Measurements from ENCODE around the gene SOCS1. TPM values are rescaled to one million over a fixed set of nuclear protein-coding genes. Genes with fewer than 3 reads are reported as not detected.

SOCS1 gene
- total RNA-seq, 1 donor from 2014 or later = 5.1 TPM

DNA sequence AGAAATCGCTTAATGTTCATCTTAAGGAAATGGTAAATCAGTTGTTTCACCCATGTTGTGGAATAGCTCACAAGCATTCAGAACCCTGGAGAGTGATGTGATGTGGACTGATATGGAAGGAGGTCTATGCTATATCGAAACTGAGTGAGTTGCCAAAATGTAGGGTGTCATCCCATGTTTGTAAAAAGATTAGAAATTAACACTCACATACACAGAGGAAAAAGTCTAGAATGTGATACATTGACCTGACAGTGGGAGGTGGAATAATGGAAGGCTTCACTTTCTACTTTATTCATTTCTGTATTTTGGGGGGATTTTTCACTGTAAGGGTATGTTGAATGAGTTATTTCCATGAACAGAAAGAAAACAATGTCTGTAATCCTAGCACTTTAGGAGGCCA lies 29.8 kb upstream of the SOCS1 start:
- DNase-seq = no peak

DNA sequence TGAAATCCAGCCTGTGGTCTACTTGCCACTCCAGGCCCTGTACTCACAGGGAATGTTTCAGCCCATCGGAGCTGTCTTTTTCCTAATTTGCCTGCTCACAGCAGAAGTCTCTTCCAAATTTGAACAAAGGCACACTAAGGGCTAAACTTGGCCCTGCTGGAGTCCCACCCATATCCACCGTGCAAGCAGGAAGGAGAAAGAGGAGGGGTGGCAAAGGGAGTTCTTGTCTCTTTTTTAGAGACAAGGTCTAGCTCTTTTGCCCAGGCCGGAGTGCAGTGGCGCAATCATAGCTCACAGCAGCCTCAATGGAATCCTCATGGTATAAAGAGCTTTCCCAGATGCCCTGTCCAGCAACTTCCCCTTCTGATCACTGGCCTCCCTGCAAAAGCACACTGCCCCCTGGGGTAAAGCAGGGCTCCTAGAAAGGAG lies 27.8 kb upstream of the SOCS1 start:
- no peak for DNase-seq

DNA sequence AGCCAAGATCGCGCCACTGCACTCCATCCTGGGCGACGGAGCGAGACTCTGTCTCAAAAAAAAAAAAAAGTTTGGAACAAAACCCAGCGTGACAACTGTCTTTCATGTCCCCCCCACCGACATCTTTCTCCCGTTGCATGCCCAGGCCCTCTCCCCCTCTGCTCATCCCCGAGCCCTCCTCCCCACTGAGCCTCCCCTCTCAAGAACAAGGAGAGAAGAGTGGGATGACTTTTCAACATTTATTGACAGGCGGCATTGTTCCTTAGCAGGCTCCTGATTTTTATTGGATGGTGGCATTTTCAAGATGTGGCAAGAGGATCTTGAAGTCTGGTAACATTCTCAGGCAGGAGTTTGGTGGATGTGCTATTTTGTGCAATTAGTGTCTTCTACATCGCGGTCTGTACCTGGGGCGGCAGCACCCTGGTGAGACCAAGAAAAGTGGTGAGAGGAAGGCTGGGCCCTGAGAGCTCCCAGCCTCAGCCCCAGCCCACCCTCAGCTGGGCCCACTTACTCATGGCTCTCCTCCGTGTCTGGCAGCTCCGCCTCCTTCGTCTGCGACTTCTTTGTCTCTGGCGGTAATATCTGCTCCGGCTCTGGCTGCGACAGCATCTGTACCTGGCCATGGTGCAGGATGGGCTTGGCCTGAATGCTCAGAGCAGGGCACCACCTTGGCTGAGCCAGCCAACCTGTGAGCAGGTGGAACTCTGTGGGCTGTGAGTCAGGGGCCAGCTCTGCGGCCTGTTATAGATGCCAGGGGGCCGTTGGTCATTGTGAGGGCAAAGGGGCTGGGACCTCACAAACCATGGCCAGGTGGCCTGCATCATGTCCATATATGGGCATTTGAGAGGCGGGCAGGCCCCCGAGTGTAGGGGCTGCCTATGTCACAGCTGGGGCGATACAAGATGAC lies 24.9 kb upstream of the SOCS1 start, which contains the start of gene PRM1:
Gene PRM1 (minus strand): TSS at position 715 of the 907 bp plus-strand sequence. CDS start 92 bp downstream, at position 623.
- DNase-seq = no peak

DNA sequence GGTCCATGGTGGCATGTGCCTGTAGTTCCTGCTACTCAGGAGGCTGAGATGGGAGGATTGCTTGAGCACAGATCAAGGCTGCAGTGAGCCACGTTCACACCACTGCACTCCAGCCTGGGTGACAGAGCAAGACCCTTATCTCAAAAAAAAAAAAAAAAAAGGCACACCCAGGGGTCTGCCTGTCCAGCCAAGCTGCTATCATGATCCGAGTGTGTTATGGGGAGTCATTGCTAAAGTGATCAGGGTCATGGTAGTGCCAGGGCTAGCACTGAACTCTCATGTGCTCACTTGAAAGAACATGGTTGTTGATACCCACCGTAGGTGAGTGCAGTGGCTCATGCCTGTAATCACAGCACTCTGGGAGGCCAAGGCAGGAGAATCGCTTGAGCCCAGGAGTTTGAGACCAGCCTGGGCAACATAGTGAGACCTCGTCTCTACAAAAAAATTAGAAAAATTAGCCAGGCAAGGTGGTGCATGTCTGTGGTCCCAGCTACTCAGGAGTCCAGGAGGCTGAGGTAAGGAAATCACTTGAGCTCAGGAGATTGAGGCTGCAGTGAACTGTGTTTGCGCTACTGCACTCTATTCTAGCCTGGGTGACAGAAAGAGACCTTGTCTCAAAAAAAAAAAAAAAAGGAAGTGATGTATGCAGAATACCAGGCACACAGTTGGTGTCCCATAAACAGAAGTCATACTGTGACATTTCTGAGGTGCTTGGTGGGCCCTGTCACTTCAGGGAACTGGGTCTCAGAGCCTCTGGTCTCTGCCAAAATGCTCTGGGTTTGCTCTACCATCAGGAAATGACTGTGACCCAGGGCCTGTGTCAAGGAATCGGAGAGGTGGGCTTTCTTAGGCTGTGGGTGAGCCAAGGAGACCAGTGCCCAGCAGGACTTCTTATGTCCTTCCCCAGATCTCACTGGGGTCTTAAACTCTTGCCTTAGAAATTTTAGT lies 23.0 kb upstream of the SOCS1 start:
- DNase-seq = no peak

DNA sequence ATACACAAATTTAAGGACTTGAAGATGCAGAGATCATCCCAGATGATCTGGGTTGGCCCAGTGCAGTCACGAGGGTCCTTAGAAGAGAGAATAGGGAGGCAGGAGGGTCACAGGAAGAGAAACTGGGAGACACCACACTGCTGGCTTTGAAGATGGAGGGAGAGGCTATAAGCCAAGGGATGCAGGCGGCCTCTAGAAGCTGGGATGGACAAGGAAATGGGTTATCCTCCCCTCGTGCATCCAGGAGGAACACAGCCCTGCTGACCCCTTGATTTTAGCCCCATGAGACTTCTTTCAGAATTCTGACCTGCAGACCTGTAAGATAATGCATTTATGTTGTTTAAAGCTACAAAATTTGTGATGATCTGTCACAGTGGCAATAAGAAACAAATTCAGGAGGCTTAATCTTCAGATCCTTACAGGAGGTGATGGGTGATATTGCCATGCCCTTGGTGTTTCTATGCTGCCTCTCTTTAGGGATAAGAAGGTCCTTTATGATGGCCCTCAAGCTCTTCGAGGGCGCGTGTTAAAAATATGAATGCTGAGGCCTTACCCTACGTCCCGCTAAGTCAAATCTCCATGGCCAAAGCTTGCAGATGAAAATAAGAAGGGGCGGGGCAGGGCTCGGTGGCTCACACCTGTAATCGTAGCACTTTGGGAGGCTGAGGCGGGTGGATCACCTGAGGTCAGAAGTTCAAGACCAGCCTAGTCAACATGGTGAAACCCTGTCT lies 21.8 kb upstream of the SOCS1 start:
- no peak for DNase-seq

DNA sequence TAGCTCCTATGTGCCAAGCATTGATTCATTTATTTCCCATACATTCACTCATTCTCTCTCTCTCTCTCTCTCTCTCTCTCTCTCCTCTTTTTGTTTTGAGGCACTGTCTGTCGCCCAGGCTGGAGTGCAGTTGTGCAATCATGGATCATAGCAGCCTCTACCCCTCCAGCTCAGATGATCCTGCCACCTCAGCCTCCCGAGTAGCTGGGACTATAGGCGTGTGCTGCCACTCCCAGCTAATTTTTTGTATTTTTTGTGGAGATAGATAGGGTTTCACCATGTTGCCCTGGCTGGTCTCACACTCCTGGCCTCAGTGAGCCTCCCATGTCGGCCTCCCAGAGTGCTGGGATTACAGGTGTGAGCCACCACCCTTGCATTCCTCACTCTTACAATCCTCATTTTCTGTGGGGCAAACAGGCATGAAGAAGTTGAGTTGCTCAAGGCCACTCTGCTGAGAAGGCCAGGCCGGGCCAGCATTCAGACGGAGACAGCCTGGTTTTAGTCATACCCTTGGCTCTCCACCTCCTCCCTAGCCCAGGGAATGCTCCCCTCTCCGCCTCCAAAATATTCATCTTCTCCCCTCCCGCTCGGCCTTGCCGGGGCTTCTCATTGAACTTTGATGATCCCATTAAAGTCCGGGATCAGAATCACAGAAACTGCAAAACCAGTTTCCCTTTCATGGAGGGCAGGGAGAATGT lies 21.0 kb upstream of the SOCS1 start:
- DNase-seq = no peak

DNA sequence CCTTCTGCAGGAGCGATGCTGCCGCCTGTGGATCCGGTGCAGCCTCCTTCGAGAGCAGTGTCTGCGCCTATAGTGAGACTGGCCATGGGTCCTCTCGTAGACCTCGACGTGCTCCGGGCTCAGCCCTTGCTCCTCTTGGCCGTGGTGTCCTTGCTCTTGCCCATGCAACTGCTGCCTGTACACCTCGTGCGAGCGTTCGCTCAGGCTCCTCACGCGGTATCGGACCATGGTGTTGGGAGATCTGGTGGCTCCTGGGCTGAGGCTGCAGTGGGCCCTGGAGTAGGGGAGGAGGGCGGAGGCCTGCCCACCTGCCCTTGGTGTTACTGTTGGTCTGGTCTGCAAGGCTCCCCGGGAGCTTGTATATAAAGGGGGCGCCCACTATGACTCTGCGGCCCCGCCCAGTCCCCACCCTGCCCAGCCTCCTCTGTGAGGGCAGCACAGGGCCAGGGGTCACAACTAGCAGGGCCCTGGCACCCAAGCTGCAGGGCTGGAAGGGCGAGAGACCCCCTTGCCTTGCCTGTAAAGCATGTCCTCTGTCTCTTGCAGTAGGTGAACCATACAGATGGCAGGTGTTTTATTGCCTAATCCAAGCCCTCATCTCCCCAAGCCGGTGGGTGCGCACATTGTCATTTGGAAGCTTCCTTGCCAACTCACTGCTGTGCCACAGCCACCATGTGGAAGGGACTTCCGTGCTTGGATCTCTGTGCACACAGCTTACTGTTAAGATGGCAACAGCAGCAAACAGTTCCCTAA lies 20.3 kb upstream of the SOCS1 start, which contains the start of gene PRM2:
Gene PRM2 (minus strand): TSS at position 338 of the 753 bp plus-strand sequence. CDS start 110 bp downstream, at position 228.
- DNase-seq = no peak

DNA sequence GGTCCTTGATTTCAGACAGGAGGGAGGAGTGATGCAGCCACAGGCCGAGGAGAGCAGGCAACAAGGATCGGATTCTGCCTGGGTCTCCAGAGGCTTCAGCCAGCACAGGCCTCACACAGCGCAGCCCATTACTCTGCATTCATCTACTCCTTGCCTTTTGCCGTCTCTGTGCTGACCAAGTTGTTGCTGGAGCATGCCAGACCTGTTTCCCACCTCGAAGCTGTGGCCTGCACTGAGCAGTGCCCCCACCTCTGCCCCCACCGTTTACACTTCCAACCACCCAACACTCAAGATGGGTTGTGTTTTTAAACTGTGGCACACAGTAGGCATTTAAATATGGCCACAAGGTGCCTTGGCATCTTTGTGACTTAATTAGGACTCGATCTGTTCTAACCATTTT lies 19.0 kb upstream of the SOCS1 start:
- no peak for DNase-seq

DNA sequence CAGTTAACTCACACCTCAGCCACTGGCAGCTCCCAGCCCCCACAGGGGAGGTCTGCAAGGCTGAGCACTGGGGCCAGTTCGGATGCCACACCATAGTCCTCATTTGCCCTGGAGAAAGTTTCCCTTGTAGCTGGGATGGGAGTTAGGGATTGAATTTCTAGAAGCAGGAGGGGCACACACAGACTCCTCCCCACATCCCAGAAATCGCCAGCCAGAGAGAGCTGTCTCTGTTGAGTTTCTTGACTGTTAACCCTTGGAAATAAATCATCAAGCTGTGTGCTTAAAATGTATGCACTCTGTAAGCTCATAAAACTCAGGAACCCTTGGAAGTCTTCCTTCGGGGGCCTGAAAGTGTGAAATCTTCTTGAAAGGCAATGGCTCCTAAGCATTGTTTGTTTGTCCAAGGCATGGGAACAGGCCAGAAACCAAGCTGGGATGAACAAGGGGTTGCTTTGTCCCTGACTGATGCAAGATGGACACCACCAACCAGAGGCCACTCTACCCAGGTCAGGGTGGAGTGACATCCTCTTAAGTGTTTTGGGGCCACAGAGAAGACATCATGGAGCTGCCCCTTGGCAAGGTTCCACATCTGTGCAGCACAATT lies 17.8 kb upstream of the SOCS1 start:
- DNase-seq = no peak

DNA sequence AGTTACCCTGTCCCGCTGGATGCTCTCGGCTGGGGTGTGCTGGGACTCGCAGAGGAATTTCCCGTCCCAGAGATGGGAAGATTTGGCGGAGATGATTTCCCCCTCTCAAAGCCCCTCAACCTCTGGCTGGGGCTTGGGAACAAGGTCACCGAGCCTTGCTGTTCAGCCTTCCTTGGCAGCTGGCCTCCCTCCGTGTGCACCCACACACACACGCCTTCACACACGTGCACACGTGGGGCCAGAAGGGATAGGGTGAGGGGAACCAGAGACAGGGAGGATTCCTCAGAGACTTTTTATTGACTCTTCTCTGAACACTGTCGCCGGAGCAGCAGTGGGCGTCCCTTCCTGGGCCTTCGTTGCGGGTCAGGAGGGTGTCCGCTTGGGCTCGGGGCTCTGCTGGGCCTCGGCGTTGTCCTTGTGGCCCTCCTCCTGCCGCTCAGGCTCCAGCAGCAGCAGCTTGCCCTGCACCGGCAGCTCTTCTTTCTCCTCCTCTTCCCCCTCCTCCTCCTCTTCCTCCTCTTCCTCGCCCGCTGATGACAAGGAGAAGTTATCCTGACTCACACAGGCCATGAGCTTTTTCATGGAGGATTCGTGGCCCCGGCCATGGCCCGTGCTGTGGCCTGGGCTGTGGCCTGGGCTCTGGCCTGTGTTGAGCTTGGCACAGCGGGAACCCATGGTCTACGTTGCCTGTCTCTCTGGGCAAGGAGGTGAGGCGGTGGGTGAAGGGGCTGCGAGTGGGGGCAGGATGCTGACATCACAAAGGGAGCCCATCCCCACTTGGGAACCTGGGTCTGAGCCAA lies 17.1 kb upstream of the SOCS1 start, which contains the start of gene PRM3:
Gene PRM3 (minus strand): TSS at position 709 of the 800 bp plus-strand sequence. CDS start 34 bp downstream, at position 675.
- no peak for DNase-seq

DNA sequence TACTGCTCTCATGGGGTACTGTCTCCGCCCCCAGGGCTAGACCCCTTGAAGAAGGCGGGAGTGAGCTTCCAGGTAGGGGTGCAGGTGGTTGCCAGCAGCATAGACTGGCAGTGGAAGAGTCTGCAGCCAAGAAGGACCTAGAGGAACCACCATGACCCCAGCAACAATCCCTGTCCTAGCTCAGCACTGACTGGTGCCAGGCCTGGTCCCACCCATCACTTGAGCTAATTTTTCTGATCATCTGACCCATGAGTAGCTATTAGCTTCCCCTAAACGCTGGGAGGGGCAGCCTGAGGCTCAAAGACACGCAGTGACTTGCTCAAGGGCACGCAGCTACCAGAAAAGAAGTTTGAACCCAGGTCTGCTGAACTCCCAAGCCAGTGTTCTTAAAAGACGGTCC lies 16.5 kb upstream of the SOCS1 start:
- no peak for DNase-seq

DNA sequence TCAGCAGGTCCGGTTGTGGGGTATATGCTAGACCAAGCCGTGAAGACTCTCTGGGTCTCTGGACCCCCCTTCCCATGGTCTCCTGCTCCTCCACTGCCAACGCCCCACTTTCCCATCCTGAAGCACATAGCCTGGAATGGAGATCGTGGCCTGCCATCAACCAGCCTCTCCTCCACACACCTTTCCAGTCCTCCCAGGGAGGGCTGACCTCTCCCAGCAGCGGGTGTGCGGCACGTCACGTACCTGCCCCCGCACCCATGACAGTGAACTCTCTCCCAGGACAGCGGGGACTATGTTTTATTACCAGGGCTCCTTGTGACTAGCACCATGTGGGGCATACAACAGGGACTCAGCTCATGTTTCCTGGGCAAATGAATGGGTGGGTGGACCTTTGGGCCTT lies 15.6 kb upstream of the SOCS1 start:
- no peak for DNase-seq

DNA sequence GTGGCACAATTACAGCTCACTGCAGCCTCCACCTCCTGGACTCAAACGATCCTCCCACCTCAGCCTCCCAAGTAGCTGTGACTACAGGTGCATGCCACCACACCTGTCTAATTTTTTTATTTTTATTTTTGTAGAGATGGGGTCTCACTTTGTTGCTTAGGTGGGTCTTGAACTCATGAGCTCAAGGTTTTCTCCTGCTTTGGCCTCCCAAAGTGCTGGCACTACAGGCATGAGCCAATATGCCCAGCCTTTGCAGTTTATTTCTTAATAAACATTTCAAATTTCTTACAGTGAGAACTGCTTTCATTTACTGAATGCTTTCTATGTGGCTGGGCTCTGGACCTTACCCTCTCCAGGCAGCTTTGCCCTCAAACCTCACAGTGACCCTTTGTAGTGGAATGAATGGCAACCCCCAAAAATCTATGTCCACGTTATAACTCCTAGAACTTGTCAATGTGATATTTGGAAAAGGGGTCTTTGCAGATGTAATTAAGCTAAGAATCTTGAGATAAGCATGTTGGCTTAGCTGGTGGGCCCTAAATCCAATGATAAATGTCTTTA lies 14.7 kb upstream of the SOCS1 start:
- no peak for DNase-seq

DNA sequence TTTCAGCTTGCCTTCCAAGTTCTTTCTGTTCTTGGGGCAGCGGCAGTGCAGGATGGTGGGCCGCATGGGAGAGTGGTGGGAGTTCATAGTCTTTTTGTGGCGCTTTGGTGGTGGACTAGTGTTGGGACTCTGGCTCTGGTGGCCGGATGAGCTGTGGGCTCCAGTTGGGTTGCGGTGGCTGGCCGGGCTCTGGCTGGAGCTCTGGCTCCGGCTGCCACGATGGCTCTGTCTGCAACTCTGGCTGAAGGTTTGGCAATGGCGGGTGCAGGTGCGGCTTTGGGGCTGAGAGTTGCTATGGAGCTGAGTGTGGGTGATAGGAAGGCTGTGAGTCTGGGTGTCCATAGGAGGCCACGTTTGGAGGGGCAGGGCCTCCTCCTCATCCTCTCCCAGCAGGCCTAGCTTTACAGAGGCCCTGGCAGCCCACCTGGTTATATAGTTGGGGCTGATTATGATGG lies 12.9 kb upstream of the SOCS1 start, which contains the start of gene TNP2:
Gene TNP2 (minus strand): TSS at position 405 of the 455 bp plus-strand sequence. CDS start 63 bp downstream, at position 342.
- no peak for DNase-seq

DNA sequence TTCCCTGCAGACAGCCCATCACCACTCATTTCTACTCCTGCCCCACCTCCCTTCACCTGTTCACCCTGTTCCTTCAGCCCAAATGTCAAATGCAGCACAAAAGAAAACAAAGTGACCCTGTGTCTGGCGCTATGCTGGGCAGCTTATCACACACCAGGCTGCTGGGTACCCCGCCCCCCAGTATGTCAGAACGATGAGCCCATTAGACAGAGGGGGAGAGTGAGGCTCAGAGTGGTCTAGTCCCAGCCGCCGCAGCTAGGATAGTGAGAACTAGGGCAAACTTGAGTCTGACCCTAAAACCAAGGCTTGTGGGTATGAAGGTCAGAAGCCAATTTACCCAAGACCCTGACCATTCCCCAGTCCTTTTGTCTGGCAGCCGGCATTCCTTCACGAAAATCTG lies 9.1 kb upstream of the SOCS1 start:
- no peak for DNase-seq

DNA sequence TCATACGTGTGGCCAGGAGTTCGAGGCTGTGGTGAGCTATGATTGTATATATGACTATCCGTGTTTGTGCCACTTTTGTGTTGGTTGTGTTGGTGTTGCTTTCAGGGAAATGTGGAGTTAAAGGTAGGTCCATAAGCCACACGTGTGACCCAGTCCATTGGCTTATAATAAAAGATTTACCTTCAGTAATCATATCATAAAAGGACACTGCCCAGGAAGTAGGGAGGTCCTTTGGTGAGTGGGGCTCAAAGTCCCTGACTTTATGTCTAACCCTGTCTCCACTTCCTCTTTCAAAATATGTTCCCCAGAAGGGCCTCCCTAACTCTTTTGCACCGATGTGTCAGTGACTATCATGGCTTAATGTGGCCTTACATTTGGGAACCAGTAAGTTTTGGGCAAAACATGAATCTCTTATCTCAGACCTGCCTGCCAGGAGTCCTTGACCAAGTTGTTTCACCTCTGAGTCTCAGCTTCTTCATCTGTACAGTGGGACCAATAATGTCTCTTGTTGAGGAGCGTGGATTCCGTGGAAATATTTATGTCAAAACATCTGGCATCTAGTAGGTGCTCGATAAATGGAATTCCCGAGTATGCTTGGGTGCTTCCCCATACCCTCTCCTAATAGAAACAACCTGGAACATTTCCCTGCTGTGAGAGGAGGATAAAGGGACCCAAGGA lies 8.3 kb upstream of the SOCS1 start:
- no peak for DNase-seq

DNA sequence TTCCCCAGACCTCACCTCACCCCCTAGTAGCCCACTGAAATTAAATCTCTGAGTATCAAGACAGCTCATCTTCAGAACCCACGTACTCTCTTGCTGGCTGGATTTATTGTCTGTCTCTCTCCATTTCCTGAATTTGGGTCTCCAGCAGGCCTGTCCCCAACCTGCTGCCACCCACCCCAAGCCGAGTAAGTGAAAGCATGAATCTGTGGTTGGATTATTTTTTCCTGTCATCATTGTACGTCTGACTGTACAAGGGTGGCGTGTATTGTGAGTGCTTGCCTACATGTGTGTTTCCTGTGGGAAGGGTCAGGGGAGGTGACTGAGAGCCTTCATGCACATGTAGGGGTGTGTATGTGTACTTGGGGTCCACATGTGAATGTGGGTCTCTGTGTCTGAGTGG lies 7.7 kb upstream of the SOCS1 start:
- DNase-seq = no peak

DNA sequence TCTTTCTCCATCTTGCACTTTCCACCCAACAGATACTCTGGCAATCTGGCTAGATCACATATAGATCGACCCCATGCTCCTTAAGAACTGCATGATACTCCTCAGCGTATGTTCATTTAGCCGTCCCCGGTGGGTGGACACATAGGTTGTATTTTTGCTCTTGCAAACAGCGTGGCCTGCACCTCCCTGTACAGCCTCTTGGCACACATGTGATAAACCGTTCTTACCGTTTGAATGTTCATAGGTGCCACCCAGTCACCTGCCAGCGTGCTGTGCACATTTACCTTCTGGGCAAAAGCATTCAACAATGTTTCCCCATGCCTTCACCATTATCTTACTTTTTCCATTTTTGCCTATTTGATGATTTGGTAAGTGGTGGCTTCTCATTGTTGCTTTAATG lies 6.9 kb upstream of the SOCS1 start:
- DNase-seq = no peak
